DOHH2 (cell line): ENCODE measurements around the gene POLR1C.

Experiments used
- H3F3A ChIP-seq: fragments of 200-600 bp; sonication (generic), shearing (Covaris generic); 2 replicates; pipeline ENCODE4 v1.6.0; 2016; ENCODE audit warnings: antibody characterized with exemption, mild to moderate bottlenecking; ENCODE audit not compliant: control insufficient read depth, insufficient read depth
- H3K27ac ChIP-seq: fragments of 200-600 bp; sonication (generic); 2 replicates; pipeline ENCODE4 v1.5.1; 2014; ENCODE audit warnings: low read depth, mild to moderate bottlenecking, low read length, moderate library complexity
- H3K27me3 ChIP-seq: fragments of 200-600 bp; sonication (generic); 2 replicates; pipeline ENCODE4 v1.6.1; 2014; ENCODE audit warnings: mild to moderate bottlenecking, low read length, mixed read lengths; ENCODE audit not compliant: control insufficient read depth
- H3K36me3 ChIP-seq: fragments of 200-600 bp; sonication (generic); 2 replicates; pipeline ENCODE4 v1.6.1; 2014; ENCODE audit warnings: mild to moderate bottlenecking, low read length, moderate library complexity, mixed read lengths; ENCODE audit not compliant: control insufficient read depth
- H3K4me1 ChIP-seq: fragments of 200-600 bp; sonication (generic); 2 replicates; pipeline ENCODE4 v1.6.1; 2014; ENCODE audit warnings: mild to moderate bottlenecking, low read length, mixed read lengths; ENCODE audit not compliant: control insufficient read depth
- H3K4me2 ChIP-seq: fragments of 200-600 bp; sonication (generic); 2 replicates; pipeline ENCODE4 v1.6.0; 2014; ENCODE audit warnings: mild to moderate bottlenecking, low read length, moderate library complexity
- H3K4me3 ChIP-seq: fragments of 200-600 bp; sonication (generic); 2 replicates; pipeline ENCODE4 v1.5.1; 2014; ENCODE audit warnings: mild to moderate bottlenecking, low read length, mixed read lengths
- H3K79me2 ChIP-seq: fragments of 200-600 bp; sonication (generic); 2 replicates; pipeline ENCODE4 v1.6.1; 2014; ENCODE audit warnings: mild to moderate bottlenecking, low read length, mixed read lengths; ENCODE audit not compliant: control insufficient read depth
- H3K9me2 ChIP-seq: fragments of 200-600 bp; sonication (generic); replicated peaks from 2 replicates; pipeline ENCODE4 v1.6.1; 2014; ENCODE audit warnings: mild to moderate bottlenecking, low read length, mixed read lengths; ENCODE audit not compliant: control insufficient read depth
- H3K9me3 ChIP-seq: fragments of 200-600 bp; sonication (generic); 2 replicates; pipeline ENCODE4 v1.6.1; 2014; ENCODE audit warnings: antibody characterized with exemption, low read length, mixed read lengths; ENCODE audit not compliant: control insufficient read depth, insufficient read depth
- H4K20me1 ChIP-seq: fragments of 200-600 bp; sonication (generic); 2 replicates; pipeline ENCODE4 v1.6.0; 2014; ENCODE audit warnings: low read depth, mild to moderate bottlenecking, antibody characterized with exemption, low read length, moderate library complexity; ENCODE audit not compliant: control insufficient read depth, insufficient read depth
- EZH2phosphoT487 ChIP-seq: fragments of 200-600 bp; sonication (generic); IDR thresholded peaks from 2 replicates; pipeline ENCODE4 v1.6.1; 2017; ENCODE audit warnings: borderline replicate concordance, mild to moderate bottlenecking, antibody characterized with exemption, low read length, moderate library complexity, mixed read lengths
- TF ChIP-seq, protein P1 (sequence below): fragments of 200-600 bp; sonication (generic); IDR thresholded peaks from one replicate; pipeline ENCODE4 v1.5.1; 2014; ENCODE audit warnings: antibody characterized with exemption, mild to moderate bottlenecking, low read depth, low read length; ENCODE audit not compliant: poor library complexity, severe bottlenecking

Gene POLR1C

DNA sequence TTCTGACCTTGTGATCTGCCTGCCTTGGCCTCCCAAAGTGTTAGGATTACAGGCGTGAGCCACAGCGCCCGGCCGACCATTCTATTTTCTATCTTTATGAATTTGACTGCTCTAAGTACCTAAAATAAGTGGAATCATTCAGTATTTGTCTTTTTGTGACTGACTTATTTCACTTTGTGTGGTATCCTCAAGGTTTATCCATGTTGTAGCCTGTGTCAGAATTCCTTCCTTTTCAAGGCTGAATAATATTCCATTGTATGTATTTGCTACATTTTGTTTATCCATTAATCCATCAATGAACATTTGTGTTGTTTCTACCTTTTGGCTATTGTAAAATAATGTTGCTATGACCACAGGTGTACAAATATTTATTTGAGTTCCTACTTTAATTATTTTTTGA is 44.4 kb upstream of the POLR1C start:
- Histone ChIP-seq H3K36me3 (no peaks in the 10 kb centered on the region), H4K20me1 (no peaks in the 10 kb centered on the region), H3K9me3 (no peaks in the 10 kb centered on the region), H3K9me2 (no peaks in the 10 kb centered on the region), H3K4me1 (peaks cover 7% of the 10 kb centered on the region), H3K27ac (no peak overlapping the region), H3K4me2 (no peak overlapping the region), H3K27me3 (peaks cover 16% of the 10 kb centered on the region), H3F3A (peaks cover 2% of the 10 kb centered on the region; the same call in 1 of the 2 replicates), H3K4me3 (no peak overlapping the region), H3K79me2 (peaks cover under 1% of the 10 kb centered on the region)
- TF ChIP-seq, protein P1, sequence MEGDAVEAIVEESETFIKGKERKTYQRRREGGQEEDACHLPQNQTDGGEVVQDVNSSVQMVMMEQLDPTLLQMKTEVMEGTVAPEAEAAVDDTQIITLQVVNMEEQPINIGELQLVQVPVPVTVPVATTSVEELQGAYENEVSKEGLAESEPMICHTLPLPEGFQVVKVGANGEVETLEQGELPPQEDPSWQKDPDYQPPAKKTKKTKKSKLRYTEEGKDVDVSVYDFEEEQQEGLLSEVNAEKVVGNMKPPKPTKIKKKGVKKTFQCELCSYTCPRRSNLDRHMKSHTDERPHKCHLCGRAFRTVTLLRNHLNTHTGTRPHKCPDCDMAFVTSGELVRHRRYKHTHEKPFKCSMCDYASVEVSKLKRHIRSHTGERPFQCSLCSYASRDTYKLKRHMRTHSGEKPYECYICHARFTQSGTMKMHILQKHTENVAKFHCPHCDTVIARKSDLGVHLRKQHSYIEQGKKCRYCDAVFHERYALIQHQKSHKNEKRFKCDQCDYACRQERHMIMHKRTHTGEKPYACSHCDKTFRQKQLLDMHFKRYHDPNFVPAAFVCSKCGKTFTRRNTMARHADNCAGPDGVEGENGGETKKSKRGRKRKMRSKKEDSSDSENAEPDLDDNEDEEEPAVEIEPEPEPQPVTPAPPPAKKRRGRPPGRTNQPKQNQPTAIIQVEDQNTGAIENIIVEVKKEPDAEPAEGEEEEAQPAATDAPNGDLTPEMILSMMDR = no peak
- TF ChIP-seq EZH2phosphoT487 = no peak

DNA sequence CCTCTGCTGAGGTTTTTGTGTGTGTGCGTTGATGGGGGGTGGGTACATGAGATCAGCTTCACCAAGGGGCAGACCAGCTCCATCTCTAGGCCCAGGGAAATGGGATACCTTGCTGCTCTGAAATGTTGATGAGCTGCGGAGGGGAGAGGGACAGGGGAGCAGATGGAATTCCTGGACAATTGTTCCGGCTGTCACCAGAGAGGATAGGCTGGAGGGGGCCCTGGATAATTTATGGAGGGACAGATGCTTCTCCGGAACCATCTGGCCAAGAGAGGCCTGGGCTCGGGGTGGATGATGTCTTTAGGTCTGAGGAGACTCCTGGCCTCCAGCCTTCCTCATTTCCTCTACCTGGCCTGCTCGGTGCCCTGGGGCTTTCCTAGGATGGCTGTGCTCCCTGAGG is 41.4 kb upstream of the POLR1C start:
- H3F3A ChIP-seq = peaks cover 2% of the 10 kb centered on the region; the same call in 1 of the 2 replicates
- peaks cover 20% of the 10 kb centered on the region for H3K4me1 ChIP-seq
- no peaks in the 10 kb centered on the region for H3K27me3 ChIP-seq
- H3K36me3 ChIP-seq = no peaks in the 10 kb centered on the region
- H3K4me3 ChIP-seq = no peak overlapping the region
- H3K9me2 ChIP-seq = no peaks in the 10 kb centered on the region
- H3K79me2 ChIP-seq = peaks cover 29% of the 10 kb centered on the region
- no peaks in the 10 kb centered on the region for H3K9me3 ChIP-seq
- no peak overlapping the region for H3K27ac ChIP-seq
- H3K4me2 ChIP-seq = no peak overlapping the region
- no peaks in the 10 kb centered on the region for H4K20me1 ChIP-seq
- TF ChIP-seq EZH2phosphoT487 = no peak
- TF ChIP-seq, protein P1 = no peak

DNA sequence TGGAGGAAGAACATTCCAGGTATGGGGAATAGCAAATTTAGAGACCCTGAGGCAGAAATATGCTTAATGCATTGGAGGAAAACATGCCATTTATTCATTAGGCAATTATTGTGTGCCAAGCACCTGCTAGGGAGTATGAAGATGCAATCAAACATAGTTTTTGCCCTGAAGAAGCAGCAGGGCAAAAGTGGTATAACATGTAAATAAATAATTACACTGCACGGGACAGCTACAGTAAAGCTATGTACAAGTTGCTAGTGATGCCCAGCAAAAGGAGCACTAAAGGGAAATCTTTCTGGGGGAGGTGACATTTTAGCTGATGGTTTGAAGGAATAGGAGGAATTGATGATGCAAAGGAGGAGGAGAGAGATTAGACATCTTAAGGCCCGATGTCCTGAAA is 40.1 kb upstream of the POLR1C start:
- Histone ChIP-seq H3K4me2 (peak overlapping the region; percentile 84), H3K79me2 (peaks cover 39% of the 10 kb centered on the region), H4K20me1 (no peaks in the 10 kb centered on the region; the same call in 1 of the 2 replicates), H3K4me1 (peaks cover 20% of the 10 kb centered on the region), H3K9me2 (no peaks in the 10 kb centered on the region), H3K27ac (no peak overlapping the region), H3K4me3 (peak overlapping the region; percentile 78), H3K9me3 (no peaks in the 10 kb centered on the region), H3K27me3 (no peaks in the 10 kb centered on the region), H3F3A (peaks cover 2% of the 10 kb centered on the region; the same call in 1 of the 2 replicates), H3K36me3 (no peaks in the 10 kb centered on the region)
- TF ChIP-seq EZH2phosphoT487 = no peak
- TF ChIP-seq, protein P1 = no peak
